ACC112 (cell line): Measurements from ENCODE around the gene ETV4.
A peak's percentile ranks its signal among the peaks of the same experiment; 100 is the strongest.

Source experiments
- H2AFZ ChIP-seq: fragments of 200-600 bp; sonication (generic); one replicate; pipeline ENCODE4 v1.6.0; 2017; ENCODE audit warnings: antibody characterized with exemption, low read length; ENCODE audit not compliant: unreplicated experiment
- H3K27ac ChIP-seq: fragments of 200-600 bp; sonication (generic); 2 replicates; pipeline ENCODE4 v1.5.1; 2014; ENCODE audit warnings: low read depth, mild to moderate bottlenecking, antibody characterized with exemption, low read length, moderate library complexity
- H3K27me3 ChIP-seq: fragments of 200-600 bp; sonication (generic); 2 replicates; pipeline ENCODE4 v1.6.1; 2014; ENCODE audit warnings: mild to moderate bottlenecking, antibody characterized with exemption, low read length, moderate library complexity, mixed read lengths; ENCODE audit not compliant: insufficient read depth
- H3K36me3 ChIP-seq: fragments of 200-600 bp; sonication (generic); 2 replicates; pipeline ENCODE4 v1.6.1; 2016; ENCODE audit warnings: mild to moderate bottlenecking, antibody characterized with exemption, low read length, moderate library complexity, mixed read lengths; ENCODE audit not compliant: insufficient read depth
- H3K4me1 ChIP-seq: fragments of 200-600 bp; sonication (generic); one replicate; pipeline ENCODE4 v1.6.1; 2016; ENCODE audit warnings: low read length, mixed read lengths; ENCODE audit not compliant: insufficient read depth, unreplicated experiment, control insufficient read depth
- H3K4me3 ChIP-seq: fragments of 200-600 bp; sonication (generic); 2 replicates; pipeline ENCODE4 v1.5.1; 2014; ENCODE audit warnings: mild to moderate bottlenecking, low read depth, low read length
- H3K79me2 ChIP-seq: fragments of 200-600 bp; sonication (generic); one replicate; pipeline ENCODE4 v1.6.0; 2016; ENCODE audit warnings: low read length; ENCODE audit not compliant: control insufficient read depth, unreplicated experiment, insufficient read depth

Gene ETV4

DNA sequence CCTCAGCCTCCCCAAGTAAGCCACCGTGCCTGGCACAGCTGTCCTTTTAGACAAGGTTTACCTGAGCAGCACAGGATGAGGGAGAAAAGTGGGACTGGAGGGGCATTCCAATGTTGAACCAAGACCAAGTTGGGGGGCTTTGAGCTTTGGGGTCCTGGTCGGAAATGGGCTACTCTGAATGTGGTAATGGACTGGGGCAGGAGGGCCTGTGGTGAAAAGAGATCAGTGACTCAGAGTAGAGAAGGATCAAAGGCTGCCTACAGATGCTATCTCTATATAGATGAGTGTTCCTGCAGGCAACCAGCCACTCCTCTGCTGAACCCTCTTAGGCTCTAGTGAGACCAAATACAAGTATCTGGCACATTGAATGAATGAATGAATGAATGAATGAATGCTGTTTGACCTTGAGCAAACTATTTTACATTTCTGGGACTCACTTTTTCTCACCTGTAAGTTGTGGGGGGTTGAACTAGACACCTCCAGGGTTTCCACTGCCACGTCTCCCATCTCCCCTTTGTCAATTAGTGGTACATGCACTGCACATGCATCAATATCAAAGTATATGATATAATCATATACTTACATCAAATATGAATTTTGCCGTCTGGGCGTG is 26.3 kb upstream of the ETV4 start:
- Histone ChIP-seq H2AFZ (no peak overlapping the region), H3K27ac (no peak overlapping the region), H3K79me2 (no peaks in the 10 kb centered on the region), H3K4me1 (peaks cover 19% of the 10 kb centered on the region), H3K36me3 (no peaks in the 10 kb centered on the region), H3K4me3 (no peak overlapping the region), H3K27me3 (no peaks in the 10 kb centered on the region)

DNA sequence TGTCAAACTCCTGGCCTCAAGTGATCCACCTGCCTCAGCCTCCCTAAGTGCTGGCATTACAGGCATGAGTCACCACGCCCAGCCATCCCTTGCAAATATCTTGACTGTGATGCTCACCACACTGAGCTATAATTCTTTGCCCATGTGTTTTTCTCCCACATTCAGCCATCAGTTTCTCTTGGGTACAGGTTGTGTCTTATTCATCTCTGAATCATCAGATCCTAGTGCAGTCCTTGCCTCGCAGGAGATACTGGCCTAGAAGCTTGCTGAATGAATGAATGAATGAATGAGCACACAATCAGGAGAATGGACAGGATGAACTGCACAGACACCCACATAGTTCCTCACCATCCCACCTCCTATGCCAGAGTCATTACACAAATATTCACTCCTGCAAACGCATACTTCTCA is 24.4 kb upstream of the ETV4 start:
- H2AFZ ChIP-seq, result no peak overlapping the region
- H3K27me3 ChIP-seq, result no peaks in the 10 kb centered on the region
- H3K4me3 ChIP-seq, result no peak overlapping the region
- peaks cover 15% of the 10 kb centered on the region for H3K4me1 ChIP-seq
- H3K79me2 ChIP-seq, result no peaks in the 10 kb centered on the region
- no peaks in the 10 kb centered on the region for H3K36me3 ChIP-seq
- H3K27ac ChIP-seq, result peak overlapping the region; percentile 51; the same call in 1 of the 2 replicates

DNA sequence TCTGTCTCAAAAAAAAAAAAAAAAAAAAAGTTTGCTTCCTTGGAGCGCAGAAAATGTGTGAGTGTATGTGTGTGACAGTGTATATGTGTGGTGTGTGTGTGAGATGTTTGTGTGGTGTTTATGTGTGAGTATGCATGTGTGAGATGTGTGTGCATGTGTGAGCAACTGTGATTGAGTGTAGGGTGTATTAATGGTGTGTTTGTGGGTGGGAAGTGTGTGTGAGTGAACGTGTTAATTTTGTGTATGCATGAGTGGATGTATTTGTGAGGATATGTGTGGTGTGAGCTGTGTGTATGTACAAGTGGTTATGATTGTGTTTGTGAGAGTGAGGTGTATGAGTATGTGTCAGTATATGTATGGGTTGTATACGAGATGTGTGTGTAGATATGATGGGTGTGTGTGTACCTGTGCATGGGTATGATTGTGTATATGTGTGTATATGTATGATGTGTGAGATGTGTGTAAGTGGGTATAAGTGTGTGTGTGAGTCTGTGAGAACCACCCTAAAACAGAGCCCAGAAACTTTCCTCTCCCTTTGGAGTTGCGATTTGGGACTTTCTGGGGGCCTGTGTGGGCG is 22.5 kb upstream of the ETV4 start:
- peaks cover 14% of the 10 kb centered on the region for H3K4me1 ChIP-seq
- no peaks in the 10 kb centered on the region for H3K27me3 ChIP-seq
- no peak overlapping the region for H3K27ac ChIP-seq
- H3K79me2 ChIP-seq, result no peaks in the 10 kb centered on the region
- H3K4me3 ChIP-seq, result no peak overlapping the region
- no peaks in the 10 kb centered on the region for H3K36me3 ChIP-seq
- no peak overlapping the region for H2AFZ ChIP-seq

DNA sequence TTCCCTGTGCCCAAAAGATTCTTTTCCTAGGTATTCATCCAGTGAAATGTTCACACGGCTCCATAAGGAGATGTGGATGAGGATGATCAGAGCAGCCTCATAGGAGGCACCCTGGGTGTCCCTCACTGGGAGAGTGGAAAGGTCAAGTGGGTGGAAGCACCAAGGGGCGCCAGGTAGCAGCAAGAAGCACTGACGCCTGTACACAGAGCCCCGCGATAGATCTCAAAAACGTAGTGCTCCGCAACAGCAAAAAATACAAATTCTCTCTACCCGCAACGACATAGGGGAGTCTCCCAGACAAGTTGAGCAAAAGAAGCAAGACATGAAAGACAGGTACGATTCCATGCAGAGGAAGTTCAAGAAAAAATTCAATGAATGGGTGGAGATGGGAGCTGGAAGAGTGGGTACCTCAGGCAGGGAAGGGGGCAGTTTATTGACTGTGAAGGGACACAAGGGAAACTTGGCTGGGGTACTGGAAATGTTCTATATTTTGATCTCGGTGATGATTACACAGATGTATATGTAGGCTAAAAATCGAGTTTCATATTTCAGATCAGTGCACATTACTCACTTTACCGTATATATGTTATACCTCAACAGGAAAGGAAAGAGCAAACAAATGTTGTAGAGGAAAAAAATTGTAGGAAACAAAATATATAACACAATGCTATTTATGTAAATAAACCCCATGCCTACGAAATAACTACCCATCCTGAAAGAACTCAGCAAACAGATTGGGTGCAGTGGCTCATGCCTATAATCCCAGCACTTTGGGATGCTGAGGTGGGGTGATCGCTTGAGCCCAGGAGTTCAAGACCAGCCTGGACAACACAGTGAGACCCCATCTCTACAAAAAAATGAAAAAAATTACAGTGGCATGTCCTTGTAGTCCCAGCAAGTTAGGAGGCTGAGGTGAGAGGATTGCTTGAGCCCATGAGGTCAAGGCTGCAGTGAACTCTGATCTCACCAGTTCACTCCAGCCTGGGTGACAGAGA is 17.8 kb upstream of the ETV4 start:
- H2AFZ ChIP-seq, result no peak overlapping the region

DNA sequence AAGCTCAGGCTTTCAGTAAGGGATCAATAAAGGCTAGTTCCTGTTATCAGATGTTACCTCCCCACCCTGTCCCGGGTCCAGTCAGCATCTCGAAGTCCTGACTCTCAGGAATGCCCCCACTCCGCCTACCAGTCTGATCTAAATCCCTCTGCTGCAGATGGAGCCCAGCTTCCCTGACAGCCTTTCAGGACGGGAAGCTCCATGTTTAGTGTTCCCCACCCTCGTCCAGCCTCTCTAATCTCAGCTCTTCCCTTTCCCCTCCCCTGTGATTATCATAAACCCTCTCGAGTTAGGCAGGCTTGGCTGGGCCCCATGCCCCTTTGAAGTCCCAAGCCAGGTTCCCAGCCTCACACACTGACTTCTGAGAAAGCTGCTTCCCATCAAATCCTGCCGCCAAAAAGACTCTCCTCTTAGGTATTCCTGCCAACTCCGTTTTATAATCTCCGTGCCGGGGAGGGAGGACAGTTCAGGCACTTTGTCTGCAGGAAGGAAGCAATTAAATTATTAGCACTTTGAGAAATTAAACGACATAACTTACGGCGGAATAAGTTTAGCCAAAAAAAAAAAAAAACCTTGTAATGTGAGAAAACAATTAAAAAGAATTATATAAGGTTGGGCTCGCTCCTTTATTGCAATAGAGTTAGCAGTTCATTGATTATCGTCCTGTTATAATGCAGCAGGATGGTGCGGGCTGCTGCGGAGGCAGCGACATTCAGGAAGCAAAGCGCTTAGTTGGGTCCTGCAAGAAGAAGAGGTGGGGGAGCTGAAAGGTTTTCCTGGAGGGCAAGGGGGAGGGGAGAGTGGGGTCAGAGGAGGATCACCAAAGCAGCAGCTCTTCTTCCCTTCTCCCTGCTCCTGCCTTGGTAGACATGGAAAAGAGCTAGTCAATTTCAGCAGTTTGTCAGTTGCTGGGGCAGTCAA is 16.8 kb upstream of the ETV4 start:
- H3K4me3 ChIP-seq, result no peak overlapping the region
- H3K36me3 ChIP-seq, result no peaks in the 10 kb centered on the region
- H3K4me1 ChIP-seq, result no peaks in the 10 kb centered on the region
- no peaks in the 10 kb centered on the region for H3K27me3 ChIP-seq
- no peak overlapping the region for H2AFZ ChIP-seq
- no peaks in the 10 kb centered on the region for H3K79me2 ChIP-seq
- H3K27ac ChIP-seq, result no peak overlapping the region

More for the DNA sequence above, 17.8 kb upstream of the ETV4 start:
- Histone ChIP-seq H3K27ac (no peak overlapping the region), H3K36me3 (no peaks in the 10 kb centered on the region), H3K27me3 (no peaks in the 10 kb centered on the region), H3K79me2 (no peaks in the 10 kb centered on the region), H3K4me1 (no peaks in the 10 kb centered on the region), H3K4me3 (no peak overlapping the region)

DNA sequence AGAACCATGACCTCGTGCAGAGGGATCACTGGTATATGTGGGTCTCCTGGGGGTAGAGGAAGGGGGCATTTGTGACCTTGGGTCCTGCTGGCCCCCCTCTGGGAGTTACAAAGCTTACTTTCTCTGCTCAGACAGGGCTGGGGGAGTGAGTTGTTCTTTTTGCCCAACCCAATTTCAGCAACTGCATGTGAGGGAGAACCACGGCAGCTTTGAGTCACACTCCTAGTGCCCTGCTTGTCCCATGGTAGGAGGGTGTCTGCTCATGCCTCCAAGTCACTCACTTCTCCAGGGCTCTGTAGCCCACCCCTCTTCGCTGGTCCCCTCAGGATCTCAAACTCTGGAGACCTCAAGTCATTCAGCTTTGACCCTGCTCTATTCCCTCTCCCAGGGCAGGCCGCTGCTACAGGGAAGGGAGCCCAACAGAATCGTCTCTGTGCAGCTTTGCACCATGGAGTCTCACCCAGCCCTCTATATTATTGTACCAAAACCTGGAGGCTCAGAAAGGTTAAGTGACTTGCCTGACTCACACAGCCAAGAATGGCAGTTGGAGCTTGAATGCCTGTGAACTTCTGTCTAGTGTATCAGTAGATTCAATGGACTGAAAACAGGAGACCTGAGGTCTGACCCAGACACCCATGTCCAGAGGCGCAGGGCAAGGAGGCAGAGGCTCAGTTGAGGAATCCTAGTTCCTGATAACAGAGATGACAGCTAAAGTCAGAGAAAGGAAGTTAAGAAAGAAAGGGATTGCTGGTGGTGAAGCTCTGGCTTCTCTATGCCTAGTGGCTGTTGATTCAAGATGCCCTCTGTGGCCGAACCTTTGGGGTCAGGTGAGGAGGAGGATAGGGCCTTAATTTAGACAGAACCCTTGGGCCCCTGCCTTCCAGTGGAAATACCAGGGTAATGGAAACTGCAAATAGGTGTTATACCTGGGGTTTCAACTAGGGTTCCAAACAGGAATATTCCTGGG is 14.6 kb upstream of the ETV4 start:
- H3K4me3 ChIP-seq, result no peak overlapping the region
- no peaks in the 10 kb centered on the region for H3K79me2 ChIP-seq
- no peaks in the 10 kb centered on the region for H3K36me3 ChIP-seq
- no peak overlapping the region for H2AFZ ChIP-seq
- H3K27me3 ChIP-seq, result no peaks in the 10 kb centered on the region
- no peak overlapping the region for H3K27ac ChIP-seq
- H3K4me1 ChIP-seq, result peaks cover 8% of the 10 kb centered on the region

DNA sequence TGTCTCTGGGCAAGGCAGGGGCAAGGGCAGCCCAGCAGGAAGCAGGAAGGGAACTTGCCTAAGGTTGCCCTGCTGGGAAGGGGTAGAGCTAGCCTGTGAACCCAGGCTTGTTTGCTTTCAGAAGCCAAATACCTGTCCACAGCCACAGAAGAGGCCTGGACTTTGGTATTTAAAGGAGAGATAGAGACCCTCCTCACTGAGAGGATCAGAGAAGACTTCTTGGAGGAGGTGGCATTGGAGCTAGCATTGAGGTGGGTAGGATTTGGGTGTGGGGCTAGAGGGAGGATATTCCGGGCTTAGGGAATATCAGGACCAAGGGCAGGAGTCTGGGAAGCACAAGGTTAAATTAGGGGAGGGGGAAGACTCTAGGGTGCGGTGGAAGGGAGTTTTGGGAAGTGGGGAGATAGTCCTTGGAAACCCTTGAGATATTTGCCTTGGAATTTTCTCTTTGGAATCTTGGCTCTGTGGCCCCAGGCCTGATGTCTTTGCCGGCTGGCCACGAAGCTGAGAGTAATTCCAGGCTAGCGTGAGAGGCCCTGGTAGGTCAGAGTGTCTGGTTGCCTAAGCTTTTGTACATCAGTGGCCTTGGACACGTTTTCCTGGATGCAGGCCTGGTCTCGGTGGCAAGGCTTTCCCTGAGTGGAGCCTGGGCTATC is 13.1 kb upstream of the ETV4 start:
- Histone ChIP-seq H3K27me3 (no peaks in the 10 kb centered on the region), H3K79me2 (no peaks in the 10 kb centered on the region), H3K36me3 (no peaks in the 10 kb centered on the region), H3K4me1 (peaks cover 8% of the 10 kb centered on the region), H3K27ac (no peak overlapping the region), H3K4me3 (no peak overlapping the region), H2AFZ (no peak overlapping the region)

DNA sequence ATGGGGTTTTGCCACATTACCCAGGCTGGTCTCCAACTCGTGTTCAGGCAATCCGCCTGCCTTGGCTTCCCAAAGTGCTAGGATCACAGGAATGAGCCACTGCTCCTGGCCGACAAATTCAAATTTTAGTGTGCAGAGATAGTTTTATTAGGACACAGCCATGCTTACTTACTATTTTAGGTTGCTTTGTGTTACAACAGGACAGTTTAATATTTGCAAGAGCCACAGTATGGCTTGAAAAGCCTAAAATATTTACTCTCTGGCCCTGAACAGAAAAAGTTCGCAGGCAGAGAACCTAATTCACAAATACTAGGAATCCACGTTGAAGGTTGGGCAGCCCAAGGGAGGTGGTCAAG is 12.6 kb upstream of the ETV4 start:
- Histone ChIP-seq H3K4me3 (no peak overlapping the region), H3K27ac (no peak overlapping the region), H3K36me3 (no peaks in the 10 kb centered on the region), H3K27me3 (no peaks in the 10 kb centered on the region), H3K79me2 (no peaks in the 10 kb centered on the region), H3K4me1 (peaks cover 8% of the 10 kb centered on the region), H2AFZ (no peak overlapping the region)

DNA sequence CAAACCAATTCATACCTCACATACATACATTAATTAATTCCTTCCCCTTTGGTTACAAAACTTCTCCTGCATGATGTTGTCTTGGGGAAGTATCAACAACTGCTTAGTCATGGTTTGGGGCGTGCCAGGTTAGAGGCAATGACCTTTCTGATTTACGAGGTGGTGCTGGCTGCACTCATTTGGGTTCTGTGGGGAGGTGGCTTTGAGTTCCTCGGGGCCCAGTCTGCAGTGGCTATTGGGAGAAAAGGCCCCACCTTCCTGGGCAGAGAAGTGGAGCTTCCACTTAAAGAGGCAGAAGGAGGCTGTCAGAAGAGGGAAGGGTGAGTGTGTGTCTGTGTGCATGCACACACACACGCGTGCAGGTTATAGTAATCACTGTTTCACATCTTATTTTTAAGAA is 10.2 kb upstream of the ETV4 start:
- H3K4me1 ChIP-seq, result peaks cover 8% of the 10 kb centered on the region
- H3K27ac ChIP-seq, result peak overlapping the region; percentile 30; the same call in 1 of the 2 replicates
- H3K79me2 ChIP-seq, result no peaks in the 10 kb centered on the region
- no peaks in the 10 kb centered on the region for H3K36me3 ChIP-seq
- peak overlapping the region; percentile 21 for H2AFZ ChIP-seq
- no peaks in the 10 kb centered on the region for H3K27me3 ChIP-seq
- H3K4me3 ChIP-seq, result no peak overlapping the region; the same call in 1 of the 2 replicates
